ENCODE results near the gene LAX1.

Gene LAX1

DNA sequence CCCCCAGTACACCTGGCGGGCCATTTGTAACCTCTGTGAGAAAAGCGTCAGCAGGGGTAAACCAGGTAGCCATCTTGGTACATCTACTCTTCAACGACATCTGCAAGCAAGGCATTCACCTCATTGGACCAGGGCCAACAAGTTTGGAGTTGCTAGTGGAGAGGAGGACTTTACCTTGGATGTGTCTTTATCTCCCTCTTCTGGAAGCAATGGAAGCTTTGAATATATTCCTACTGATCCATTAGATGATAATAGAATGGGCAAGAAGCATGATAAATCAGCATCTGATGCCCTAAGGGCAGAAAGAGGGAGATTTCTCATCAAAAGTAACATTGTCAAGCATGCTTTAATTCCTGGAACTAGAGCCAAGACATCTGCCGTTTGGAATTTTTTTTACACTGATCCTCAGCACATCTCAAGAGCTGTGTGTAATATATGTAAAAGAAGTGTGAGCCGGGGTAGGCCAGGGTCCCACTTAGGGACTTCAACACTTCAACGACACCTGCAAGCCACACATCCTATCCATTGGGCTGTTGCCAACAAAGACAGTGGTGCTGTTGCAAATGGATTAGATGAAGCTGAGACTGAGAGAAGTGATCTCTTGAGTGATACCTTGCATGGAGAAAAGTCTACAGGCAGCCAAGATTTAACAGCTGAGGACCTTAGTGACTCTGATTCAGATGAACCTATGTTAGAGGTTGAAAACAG is 33.1 kb downstream of the LAX1 start:
- no peak for DNase-seq (ENCODE audit: insufficient read length)
- no peak for TF ChIP-seq POLR2AphosphoS5 (IDR thresholded peaks at IDR 0.05; ENCODE audit: low read depth, low read length)
- TF ChIP-seq TAF1 (IDR thresholded peaks at IDR 0.05; ENCODE audit: borderline replicate concordance, low read depth, low read length), result no peak
- no peak for TF ChIP-seq POLR2A (IDR thresholded peaks at IDR 0.05; ENCODE audit: low read depth, low read length)
- no peak for FAIRE-seq

DNA sequence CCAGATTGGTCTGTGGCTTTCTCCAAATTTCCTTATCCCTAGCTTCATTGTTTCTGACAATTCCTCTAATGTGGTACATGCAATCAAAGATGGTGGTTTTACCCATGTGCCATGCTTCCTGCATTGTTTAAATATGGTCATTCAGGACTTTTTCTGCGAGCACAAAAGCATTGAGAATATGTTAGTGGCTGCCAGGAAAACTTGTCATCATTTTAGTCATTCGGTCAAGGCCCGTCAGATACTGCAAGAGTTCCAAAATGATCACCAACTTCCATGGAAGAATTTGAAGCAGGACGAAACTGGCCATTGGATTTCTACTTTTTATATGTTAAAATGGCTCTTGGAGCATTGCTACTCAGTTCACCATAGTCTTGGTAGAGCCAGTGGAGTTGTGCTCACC is 34.2 kb downstream of the LAX1 start:
- TF ChIP-seq POLR2AphosphoS5 (IDR thresholded peaks at IDR 0.05; ENCODE audit: low read depth, low read length) (no peak), POLR2A (IDR thresholded peaks at IDR 0.05; ENCODE audit: low read depth, low read length) (0 out of 2 replicates have a peak, but pooled peaks have one; percentile 25)
- FAIRE-seq (no peak), DNase-seq (ENCODE audit: insufficient read length) (no peak)

DNA sequence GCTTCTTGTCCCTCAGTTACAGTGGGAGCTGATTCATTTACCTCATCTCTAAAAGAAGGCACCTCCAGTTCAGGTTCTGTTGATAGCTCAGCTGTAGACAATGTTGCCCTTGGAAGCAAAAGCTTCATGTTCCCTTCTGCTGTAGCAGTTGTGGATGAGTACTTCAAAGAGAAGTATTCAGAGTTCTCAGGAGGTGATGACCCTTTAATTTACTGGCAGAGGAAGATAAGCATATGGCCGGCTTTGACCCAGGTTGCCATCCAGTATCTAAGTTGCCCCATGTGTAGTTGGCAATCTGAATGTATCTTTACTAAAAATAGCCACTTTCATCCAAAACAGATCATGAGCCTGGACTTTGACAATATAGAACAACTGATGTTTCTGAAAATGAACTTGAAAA is 35.0 kb downstream of the LAX1 start:
- FAIRE-seq (no peak), DNase-seq (ENCODE audit: insufficient read length) (no peak)
- TF ChIP-seq TAF1 (IDR thresholded peaks at IDR 0.05; ENCODE audit: borderline replicate concordance, low read depth, low read length), result no peak
- no peak for TF ChIP-seq POLR2AphosphoS5 (IDR thresholded peaks at IDR 0.05; ENCODE audit: low read depth, low read length)
- no peak for TF ChIP-seq POLR2A (IDR thresholded peaks at IDR 0.05; ENCODE audit: low read depth, low read length)

DNA sequence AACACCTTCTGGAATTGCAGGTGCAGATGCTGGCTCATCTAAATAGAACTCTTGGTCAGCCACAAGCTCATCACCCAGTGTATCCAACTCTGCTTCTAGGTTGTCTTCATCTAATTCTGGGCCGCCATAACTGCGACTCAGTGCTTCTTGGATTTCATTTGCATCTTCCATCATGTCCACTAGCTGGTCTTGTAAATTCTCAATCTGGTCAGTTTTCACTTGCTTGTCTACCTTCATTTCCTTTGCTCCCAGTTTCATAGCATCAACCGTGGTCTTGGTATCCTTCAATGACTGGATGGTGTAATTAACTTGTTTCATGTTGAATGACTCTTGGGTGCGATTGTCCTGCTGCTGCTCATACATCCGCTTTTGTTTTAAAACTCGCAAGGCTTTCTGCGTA is 40.7 kb downstream of the LAX1 start:
- TF ChIP-seq TAF1 (IDR thresholded peaks at IDR 0.05; ENCODE audit: borderline replicate concordance, low read depth, low read length) (no peak), POLR2AphosphoS5 (IDR thresholded peaks at IDR 0.05; ENCODE audit: low read depth, low read length) (no peak), POLR2A (IDR thresholded peaks at IDR 0.05; ENCODE audit: low read depth, low read length) (no peak)
- FAIRE-seq (no peak), DNase-seq (ENCODE audit: insufficient read length) (no peak)

DNA sequence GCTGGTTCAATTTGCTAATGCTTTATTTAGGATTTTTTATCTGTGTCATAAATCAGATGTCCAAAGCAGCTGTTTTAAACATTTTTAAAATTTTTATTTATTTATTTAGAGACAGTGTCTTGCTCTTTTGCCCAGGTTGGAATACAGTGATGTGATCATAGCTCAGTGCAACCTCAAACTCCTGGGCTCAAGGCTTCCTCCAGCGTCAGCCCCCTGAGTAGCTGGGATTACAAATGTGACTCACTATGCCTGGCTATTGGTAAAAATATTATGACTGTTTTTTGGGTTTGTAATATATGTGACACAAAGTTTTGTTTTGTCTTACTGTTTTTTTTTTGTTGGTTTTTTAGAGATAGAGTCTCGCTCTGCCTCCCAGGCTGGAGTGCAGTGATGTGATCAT is 42.2 kb downstream of the LAX1 start:
- TF ChIP-seq TAF1 (IDR thresholded peaks at IDR 0.05; ENCODE audit: borderline replicate concordance, low read depth, low read length) (no peak), POLR2AphosphoS5 (IDR thresholded peaks at IDR 0.05; ENCODE audit: low read depth, low read length) (no peak), POLR2A (IDR thresholded peaks at IDR 0.05; ENCODE audit: low read depth, low read length) (no peak)
- DNase-seq (ENCODE audit: insufficient read length), result no peak

DNA sequence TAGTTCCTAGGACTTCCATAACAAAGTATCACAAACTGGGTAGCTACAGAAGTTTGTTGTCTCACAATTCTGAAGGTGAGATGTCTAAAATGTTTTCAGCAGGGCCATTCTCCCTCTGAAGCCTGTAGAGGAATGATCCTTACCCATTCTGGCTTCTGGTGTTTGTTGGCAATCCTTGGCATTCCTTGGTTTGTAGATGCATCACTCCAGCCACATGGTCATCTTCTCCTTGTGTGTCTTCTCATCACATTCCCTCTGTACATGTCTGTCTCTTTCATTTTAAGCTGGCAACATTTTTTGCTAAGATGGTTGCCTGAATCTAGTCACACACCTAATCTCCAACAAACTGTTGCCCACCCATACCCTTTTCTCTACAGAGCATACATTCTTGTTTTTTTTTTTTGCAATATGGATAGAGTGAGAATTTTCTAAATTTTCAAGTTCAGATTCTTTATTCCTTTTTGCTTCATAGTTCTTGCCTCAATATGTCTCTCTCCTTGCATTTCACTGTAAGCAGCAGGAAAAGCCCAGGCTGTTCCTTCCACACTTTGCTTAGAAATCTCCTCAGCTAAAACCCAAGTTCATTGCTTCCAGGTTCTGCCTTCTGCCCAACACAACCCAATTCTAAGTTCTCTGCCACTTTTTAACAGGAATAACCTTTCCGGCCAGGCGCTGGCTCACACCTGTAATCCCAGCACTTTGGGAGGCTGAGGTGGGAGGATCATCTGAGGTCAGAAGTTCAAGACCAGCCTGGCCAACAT is 48.8 kb downstream of the LAX1 start:
- FAIRE-seq (no peak), DNase-seq (ENCODE audit: insufficient read length) (no peak)
- TF ChIP-seq POLR2AphosphoS5 (IDR thresholded peaks at IDR 0.05; ENCODE audit: low read depth, low read length) (no peak), POLR2A (IDR thresholded peaks at IDR 0.05; ENCODE audit: low read depth, low read length) (no peak), TAF1 (IDR thresholded peaks at IDR 0.05; ENCODE audit: borderline replicate concordance, low read depth, low read length) (no peak)

More for the DNA sequence above, 42.2 kb downstream of the LAX1 start:
- FAIRE-seq, result no peak

DNA sequence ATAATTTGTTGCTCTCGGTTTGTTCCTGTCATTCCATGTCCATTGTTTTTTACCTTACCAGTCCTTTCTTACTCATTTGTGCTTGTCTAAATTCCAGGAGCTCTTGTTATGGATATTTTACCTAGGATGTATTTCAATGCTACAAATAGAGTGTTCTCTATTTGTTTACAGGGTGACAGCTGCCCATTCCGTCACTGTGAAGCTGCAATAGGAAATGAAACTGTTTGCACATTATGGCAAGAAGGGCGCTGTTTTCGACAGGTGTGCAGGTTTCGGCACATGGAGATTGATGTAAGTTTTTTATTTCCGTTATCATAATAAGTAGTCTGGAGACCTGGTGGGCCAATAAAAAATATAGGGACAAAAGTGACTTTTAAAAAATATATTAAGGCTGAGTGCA is 53.4 kb downstream of the LAX1 start:
- DNase-seq (ENCODE audit: insufficient read length) (no peak), FAIRE-seq (no peak)
- TF ChIP-seq TAF1 (IDR thresholded peaks at IDR 0.05; ENCODE audit: borderline replicate concordance, low read depth, low read length), result no peak
- TF ChIP-seq POLR2A (IDR thresholded peaks at IDR 0.05; ENCODE audit: low read depth, low read length), result no peak
- TF ChIP-seq POLR2AphosphoS5 (IDR thresholded peaks at IDR 0.05; ENCODE audit: low read depth, low read length), result no peak

DNA sequence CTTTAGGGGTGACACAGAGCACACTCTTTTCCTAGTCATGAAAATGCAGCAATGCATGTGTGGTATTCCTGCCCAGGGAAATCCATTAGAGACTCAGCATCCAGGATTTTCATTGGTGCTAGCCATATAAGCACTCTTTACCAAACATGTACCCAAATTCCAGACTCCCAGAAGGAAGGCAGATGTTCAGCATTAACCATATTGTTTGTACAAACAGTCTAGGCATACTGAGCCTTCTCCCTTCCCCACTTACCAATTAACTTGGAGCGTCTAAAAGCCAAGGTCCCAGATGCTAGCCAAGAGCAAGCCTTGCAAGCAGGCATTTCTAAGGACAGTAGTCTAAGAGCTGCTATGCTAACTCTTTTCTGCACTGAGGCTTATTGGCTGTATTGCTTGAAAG is 58.3 kb downstream of the LAX1 start:
- FAIRE-seq (no peak), DNase-seq (ENCODE audit: insufficient read length) (no peak)
- TF ChIP-seq TAF1 (IDR thresholded peaks at IDR 0.05; ENCODE audit: borderline replicate concordance, low read depth, low read length), result no peak
- TF ChIP-seq POLR2AphosphoS5 (IDR thresholded peaks at IDR 0.05; ENCODE audit: low read depth, low read length), result no peak
- TF ChIP-seq POLR2A (IDR thresholded peaks at IDR 0.05; ENCODE audit: low read depth, low read length), result no peak

Data from GM12892 (cell line).